ENCODE data around the gene RORC. TPM values are rescaled to one million over a fixed set of nuclear protein-coding genes. Genes with fewer than 3 reads are reported as not detected.

The RORC gene
- total and polyA plus RNA-seq, 2 of the 8 experiments (the other 6 are each of a cell fraction or from before 2014, with no cell fraction given) = 0.44 to 0.54 TPM

DNA sequence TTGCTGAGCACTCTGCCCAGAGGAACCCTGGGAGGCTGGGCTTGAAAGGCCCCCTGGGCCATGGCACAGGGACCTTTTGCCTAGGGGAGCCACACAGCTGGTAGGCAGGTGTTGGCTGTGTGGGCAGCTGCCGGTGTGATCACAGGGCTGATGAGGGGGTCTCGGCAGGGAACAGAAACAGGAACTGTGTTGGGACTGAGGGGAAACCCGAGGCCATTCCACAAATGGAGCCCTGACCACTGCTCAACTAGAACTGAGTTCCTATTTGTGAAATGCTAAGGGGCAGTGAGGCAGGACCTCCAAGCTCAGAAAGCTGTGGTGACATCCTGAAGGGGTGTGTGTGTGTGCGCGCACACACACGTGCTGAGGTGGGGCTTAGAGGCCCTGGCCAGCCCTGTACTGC, 28.3 kb upstream of the RORC start:
- no peak overlapping the region for H2BK12ac ChIP-seq (ENCODE audit: low read depth, low read length)
- no peak overlapping the region for H2AK5ac ChIP-seq (ENCODE audit: low read depth, low read length)
- H3K4me1 ChIP-seq (replicated peaks in 1 of 4; ENCODE audit: control insufficient read depth in 3 of 4, insufficient read depth in 4 of 4, low read length in 3 of 4) = peaks cover 8 to 16% (median 12%) of the 10 kb centered on the region in 4 experiments
- no peaks in the 10 kb centered on the region for H3K79me2 ChIP-seq (ENCODE audit: control insufficient read depth in 1 of 2, insufficient read depth in 2 of 2, low read length in 2 of 2)
- no peak overlapping the region for H3K14ac ChIP-seq (ENCODE audit: insufficient read length)
- no peak overlapping the region for H3K9ac ChIP-seq (replicated peaks in 1 of 4; ENCODE audit: extremely low read depth in 1 of 4, low read depth in 3 of 4, low read length in 3 of 4)
- H3K36me3 ChIP-seq (ENCODE audit: control insufficient read depth in 2 of 4, insufficient read depth in 4 of 4, low read length in 3 of 4) = no peaks in the 10 kb centered on the region
- FAIRE-seq = no peak
- WGBS, 2 experiments (ENCODE audit: extremely low coverage in 1 of 2, insufficient coverage in 1 of 2, insufficient read length in 1 of 2, insufficient replicate concordance in 2 of 2, low coverage in 1 of 2, low lambda C conversion rate in 2 of 2, missing lambda C conversion rate in 1 of 2) = 85% methylated on average over 6 of the region's 6 CpGs; no CpG with 5 or more reads in 1 of the 2 experiments
- no peak overlapping the region for H2AFZ ChIP-seq (ENCODE audit: low read length)
- peaks cover 4 to 8% of the 10 kb centered on the region in 2 experiments for H4K20me1 ChIP-seq (replicated peaks in 1 of 2; ENCODE audit: control insufficient read depth in 1 of 2, insufficient read depth in 2 of 2, low read length in 2 of 2)
- H2BK20ac ChIP-seq (ENCODE audit: low read length) = no peak overlapping the region; the same call in 1 of the 2 replicates
- H3K4me3 ChIP-seq (ENCODE audit: extremely low read depth in 1 of 4, insufficient read depth in 2 of 4, low read depth in 3 of 4, low read length in 4 of 4) = no peak overlapping the region
- no peak overlapping the region for H3K4ac ChIP-seq (replicated peaks; ENCODE audit: insufficient read length, low read depth, low read length)
- H3K23me2 ChIP-seq (ENCODE audit: low read depth, low read length) = peaks cover 2% of the 10 kb centered on the region; the same call in 1 of the 2 replicates
- TF ChIP-seq NRF1 (IDR thresholded peaks at IDR 0.05; ENCODE audit: low read depth, low read length) = no peak
- TF ChIP-seq TEAD4 (IDR thresholded peaks at IDR 0.05; ENCODE audit: low read depth, low read length) = no peak
- TF ChIP-seq CBX5 (IDR thresholded peaks at IDR 0.05; ENCODE audit: low read depth, low read length) = no peak
- H2BK5ac ChIP-seq (ENCODE audit: low read depth, low read length) = no peak overlapping the region
- POLR2A ChIA-PET (ENCODE audit: partially characterized antibody) = interaction anchor here (0.8 to 0.9 kb wide), 2 partner anchors 11 to 21 kb away, joined by 3 to 4 read pairs; no protein-coding TSS in a partner anchor
- no peak overlapping the region for H4K5ac ChIP-seq (ENCODE audit: insufficient read length, low read depth, low read length)
- H3K9me3 ChIP-seq (ENCODE audit: insufficient read depth in 2 of 2, low read depth in 1 of 2, low read length in 1 of 2) = no peaks in the 10 kb centered on the region
- no peaks in the 10 kb centered on the region for H3K79me1 ChIP-seq (ENCODE audit: low read depth, low read length)
- H3K27me3 ChIP-seq (replicated peaks in 1 of 4; ENCODE audit: control insufficient read depth in 3 of 4, extremely low read depth in 1 of 4, insufficient read depth in 3 of 4, low read length in 3 of 4) = peaks cover 22 to 61% (median 53%) of the 10 kb centered on the region in 4 experiments
- no peak overlapping the region for H3K56ac ChIP-seq (replicated peaks; ENCODE audit: insufficient read length, low read depth, low read length)
- CTCF ChIA-PET (ENCODE audit: partially characterized antibody) = interaction anchor here (0.9 to 1.8 kb wide), 8 partner anchors 10 to 186 kb away, joined by 3 to 5 read pairs (median 3); no protein-coding TSS in a partner anchor
- no peak overlapping the region for H4K91ac ChIP-seq (replicated peaks; ENCODE audit: insufficient read length, low read length)
- H3K18ac ChIP-seq (ENCODE audit: extremely low read depth, low read length) = no peak overlapping the region
- H3K23ac ChIP-seq (ENCODE audit: insufficient read length) = no peak overlapping the region
- H3K4me2 ChIP-seq (ENCODE audit: insufficient read depth in 1 of 2, low read depth in 2 of 2, low read length in 2 of 2) = peak overlapping the region; percentile 28 to 39; a peak in 1 of 4 replicates
- H2BK120ac ChIP-seq (replicated peaks; ENCODE audit: low read depth, low read length) = no peak overlapping the region
- H3K27ac ChIP-seq (ENCODE audit: low read depth, low read length) = no peak overlapping the region
- peak overlapping the region; percentile 72; the same call in 1 of the 2 replicates for H2BK15ac ChIP-seq (ENCODE audit: low read length)
- no peak for DNase-seq (ENCODE audit: low read depth in 1 of 2, low spot score in 2 of 2)
- no peak overlapping the region for H4K8ac ChIP-seq (ENCODE audit: extremely low read depth, insufficient read depth, low read length)

All from H1 (cell line).